Measurements from ENCODE around the gene LEFTY1. TPM values are rescaled to one million over a fixed set of nuclear protein-coding genes. Genes with fewer than 3 reads are reported as not detected.

LEFTY1 gene
- total and polyA plus RNA-seq, 9 of the 15 experiments (the other 6 are each of a cell fraction or from before 2014, with no cell fraction given), result 0.07 to 0.24 (median 0.17) TPM; not detected in 5

GRCh38 chr1:225928186-225929175, 39.5 kb upstream of the LEFTY1 start (continued):
- TF ChIP-seq, protein P1, sequence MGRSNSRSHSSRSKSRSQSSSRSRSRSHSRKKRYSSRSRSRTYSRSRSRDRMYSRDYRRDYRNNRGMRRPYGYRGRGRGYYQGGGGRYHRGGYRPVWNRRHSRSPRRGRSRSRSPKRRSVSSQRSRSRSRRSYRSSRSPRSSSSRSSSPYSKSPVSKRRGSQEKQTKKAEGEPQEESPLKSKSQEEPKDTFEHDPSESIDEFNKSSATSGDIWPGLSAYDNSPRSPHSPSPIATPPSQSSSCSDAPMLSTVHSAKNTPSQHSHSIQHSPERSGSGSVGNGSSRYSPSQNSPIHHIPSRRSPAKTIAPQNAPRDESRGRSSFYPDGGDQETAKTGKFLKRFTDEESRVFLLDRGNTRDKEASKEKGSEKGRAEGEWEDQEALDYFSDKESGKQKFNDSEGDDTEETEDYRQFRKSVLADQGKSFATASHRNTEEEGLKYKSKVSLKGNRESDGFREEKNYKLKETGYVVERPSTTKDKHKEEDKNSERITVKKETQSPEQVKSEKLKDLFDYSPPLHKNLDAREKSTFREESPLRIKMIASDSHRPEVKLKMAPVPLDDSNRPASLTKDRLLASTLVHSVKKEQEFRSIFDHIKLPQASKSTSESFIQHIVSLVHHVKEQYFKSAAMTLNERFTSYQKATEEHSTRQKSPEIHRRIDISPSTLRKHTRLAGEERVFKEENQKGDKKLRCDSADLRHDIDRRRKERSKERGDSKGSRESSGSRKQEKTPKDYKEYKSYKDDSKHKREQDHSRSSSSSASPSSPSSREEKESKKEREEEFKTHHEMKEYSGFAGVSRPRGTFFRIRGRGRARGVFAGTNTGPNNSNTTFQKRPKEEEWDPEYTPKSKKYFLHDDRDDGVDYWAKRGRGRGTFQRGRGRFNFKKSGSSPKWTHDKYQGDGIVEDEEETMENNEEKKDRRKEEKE (IDR thresholded peaks at IDR 0.05; ENCODE audit: borderline replicate concordance in 1 of 2, control insufficient read depth in 1 of 2, low read depth in 2 of 2, low read length in 1 of 2), result peak; percentile 59 to 80; a peak in 2 of 4 replicates
- TF ChIP-seq DDX20 (tag; IDR thresholded peaks at IDR 0.05; ENCODE audit: low read depth) (peak; percentile 72), ZBTB12 (CRISPR knock-in tag; IDR thresholded peaks at IDR 0.05) (peak; percentile 47), HEY1 (CRISPR knock-in tag; IDR thresholded peaks at IDR 0.05; ENCODE audit: borderline replicate concordance) (peak; percentile 92), HMG20A (CRISPR knock-in tag; conservative IDR thresholded peaks at IDR 0.05) (no peak), WHSC1 (IDR thresholded peaks at IDR 0.05; ENCODE audit: low read length) (no peak), PHB2 (IDR thresholded peaks at IDR 0.05; ENCODE audit: low read depth) (peak; percentile 99), U2AF1 (optimal IDR thresholded peaks at IDR 0.05; ENCODE audit: low read depth, low read length) (no peak), POLR2G (IDR thresholded peaks at IDR 0.05; ENCODE audit: low read depth, low read length) (no peak), ESRRA (IDR thresholded peaks at IDR 0.05; ENCODE audit: borderline replicate concordance, low read depth) (peak; percentile 66; the same call in 1 of the 2 replicates), TEAD4 (IDR thresholded peaks at IDR 0.05; ENCODE audit: low read length) (peak; percentile 100), TEAD4 (CRISPR knock-in tag; IDR thresholded peaks at IDR 0.05; ENCODE audit: borderline replicate concordance) (no peak), HDAC8 (tag; IDR thresholded peaks at IDR 0.05) (peak; percentile 92), FOXJ3 (CRISPR knock-in tag; IDR thresholded peaks at IDR 0.05) (no peak), GATAD2A (IDR thresholded peaks at IDR 0.05) (peak; percentile 96), CREBBP (IDR thresholded peaks at IDR 0.05; ENCODE audit: low read depth, low read length) (no peak), ZNF696 (CRISPR knock-in tag; conservative IDR thresholded peaks at IDR 0.05) (0 out of 2 replicates have a peak, but pooled peaks have one; percentile 22), TAL1 (IDR thresholded peaks at IDR 0.05) (peak; percentile 100), CHD2 (IDR thresholded peaks at IDR 0.05; ENCODE audit: low read depth, low read length) (no peak; the same call in 1 of the 2 replicates)
- TF ChIP-seq, protein P2, sequence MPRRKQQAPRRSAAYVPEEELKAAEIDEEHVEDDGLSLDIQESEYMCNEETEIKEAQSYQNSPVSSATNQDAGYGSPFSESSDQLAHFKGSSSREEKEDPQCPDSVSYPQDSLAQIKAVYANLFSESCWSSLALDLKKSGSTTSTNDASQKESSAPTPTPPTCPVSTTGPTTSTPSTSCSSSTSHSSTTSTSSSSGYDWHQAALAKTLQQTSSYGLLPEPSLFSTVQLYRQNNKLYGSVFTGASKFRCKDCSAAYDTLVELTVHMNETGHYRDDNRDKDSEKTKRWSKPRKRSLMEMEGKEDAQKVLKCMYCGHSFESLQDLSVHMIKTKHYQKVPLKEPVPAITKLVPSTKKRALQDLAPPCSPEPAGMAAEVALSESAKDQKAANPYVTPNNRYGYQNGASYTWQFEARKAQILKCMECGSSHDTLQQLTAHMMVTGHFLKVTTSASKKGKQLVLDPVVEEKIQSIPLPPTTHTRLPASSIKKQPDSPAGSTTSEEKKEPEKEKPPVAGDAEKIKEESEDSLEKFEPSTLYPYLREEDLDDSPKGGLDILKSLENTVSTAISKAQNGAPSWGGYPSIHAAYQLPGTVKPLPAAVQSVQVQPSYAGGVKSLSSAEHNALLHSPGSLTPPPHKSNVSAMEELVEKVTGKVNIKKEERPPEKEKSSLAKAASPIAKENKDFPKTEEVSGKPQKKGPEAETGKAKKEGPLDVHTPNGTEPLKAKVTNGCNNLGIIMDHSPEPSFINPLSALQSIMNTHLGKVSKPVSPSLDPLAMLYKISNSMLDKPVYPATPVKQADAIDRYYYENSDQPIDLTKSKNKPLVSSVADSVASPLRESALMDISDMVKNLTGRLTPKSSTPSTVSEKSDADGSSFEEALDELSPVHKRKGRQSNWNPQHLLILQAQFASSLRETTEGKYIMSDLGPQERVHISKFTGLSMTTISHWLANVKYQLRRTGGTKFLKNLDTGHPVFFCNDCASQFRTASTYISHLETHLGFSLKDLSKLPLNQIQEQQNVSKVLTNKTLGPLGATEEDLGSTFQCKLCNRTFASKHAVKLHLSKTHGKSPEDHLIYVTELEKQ (CRISPR knock-in tag; IDR thresholded peaks at IDR 0.05), result no peak; the same call in 1 of the 2 replicates

Data from K562 (cell line).